Thyroid gland (tissue), 4 donors: ENCODE results near the gene WDR89. TPM values are rescaled to one million over a fixed set of nuclear protein-coding genes. Genes with fewer than 3 reads are reported as not detected.

ENCODE experiments used
- DNase-seq, 2 donors: peaks; one replicate each; pipeline ENCODE4 v3.0.0-alpha.2; 2019
- H3K27ac ChIP-seq, 3 donors: fragments of 200-600 bp; sonication (generic); 1 replicate in 2 of 3; 2 replicates in 1 of 3; pipeline ENCODE4 v1.5.1; 2016 to 2019; ENCODE audit warnings: mild to moderate bottlenecking in 1 of 3, moderate library complexity in 1 of 3
- H3K27me3 ChIP-seq: fragments of 200-600 bp; sonication (generic); one replicate; pipeline ENCODE4 v1.5.1; 2019
- H3K36me3 ChIP-seq, 2 donors: fragments of 200-600 bp; sonication (generic); one replicate each; pipeline ENCODE4 v1.5.1; 2016 to 2019
- H3K4me1 ChIP-seq, 2 donors: fragments of 200-600 bp; sonication (generic); one replicate each; pipeline ENCODE4 v1.5.1; 2017 to 2019
- H3K4me3 ChIP-seq, 3 donors: fragments of 200-600 bp; sonication (generic); replicated peaks in 1 of 3; 1 replicate in 2 of 3; 2 replicates in 1 of 3; pipeline ENCODE4 v1.5.1; 2016; ENCODE audit warnings: mild to moderate bottlenecking in 1 of 3
- H3K9me3 ChIP-seq: fragments of 200-600 bp; sonication (generic); one replicate; pipeline ENCODE4 v1.5.1; 2017
- CTCF ChIP-seq, 6 experiments: fragments of 200-600 bp in 3 of 6; fragments of 450-650 bp in 3 of 6; sonication (generic) in 3 of 6; IDR thresholded peaks; one replicate each; pipeline ENCODE4 v1.5.1; 2016 to 2019; ENCODE audit warnings: antibody characterized with exemption in 6 of 6, mild to moderate bottlenecking in 2 of 6, inconsistent platforms in 1 of 6, moderate library complexity in 1 of 6
- POLR2A ChIP-seq, 2 donors: fragments of 450-650 bp; IDR thresholded peaks; one replicate each; pipeline ENCODE4 v1.6.1; 2017; ENCODE audit warnings: antibody characterized with exemption in 2 of 2, mild to moderate bottlenecking in 2 of 2, moderate library complexity in 1 of 2
- WGBS, 2 donors: methylation state at CpG; one replicate each; pipeline ENCODE4 v1.1.5; 2017; 5-methylcytosine and 5-hydroxymethylcytosine counted together
- intact Hi-C: fragments of 100-400 bp; cut with DNase I; formaldehyde crosslinking; loops from one replicate; pipeline ENCODE4 v1.15.1; 2023
- total RNA-seq, 4 donors: library from RNA; depleted of rRNA; stranded (reverse); fragments of >200 nt; gene quantifications; one replicate each; pipeline ENCODE4 v1.2.3, GENCODE V29; 2016

WDR89 gene
- total RNA-seq, 4 donors from 2014 or later = 9.4 to 15.0 (median 13.5) TPM

- Histone ChIP-seq H3K4me3 (no peak overlapping the region), H3K27ac (no peak overlapping the region), H3K9me3 (no peaks in the 10 kb centered on the region), H3K4me1 (no peaks in the 10 kb centered on the region), H3K36me3 (no peaks in the 10 kb centered on the region), H3K27me3 (no peaks in the 10 kb centered on the region)
- TF ChIP-seq CTCF (IDR thresholded peaks at IDR 0.05) = no peak
- no peak for TF ChIP-seq POLR2A (IDR thresholded peaks at IDR 0.05)
- 94% methylated on average over 9 of the region's 9 CpGs for WGBS, 2 donors
- intact Hi-C loops = no loop called here
- DNase-seq = no peak
These were observed 41.3 kb upstream of the WDR89 start for GRCh38 chr14:63682727-63683593.

GRCh38 chr14:63678536-63678935 is 36.9 kb upstream of the WDR89 start:
- TF ChIP-seq CTCF (IDR thresholded peaks at IDR 0.05) (no peak), POLR2A (IDR thresholded peaks at IDR 0.05) (no peak)
- DNase-seq = no peak

GRCh38 chr14:63677891-63678379 is 36.3 kb upstream of the WDR89 start:
- intact Hi-C loops = no loop called here
- Histone ChIP-seq H3K27ac (no peak overlapping the region), H3K36me3 (no peaks in the 10 kb centered on the region), H3K4me3 (no peak overlapping the region), H3K9me3 (no peaks in the 10 kb centered on the region), H3K27me3 (no peaks in the 10 kb centered on the region), H3K4me1 (no peaks in the 10 kb centered on the region)
- 89 to 91% methylated on average over 3 of the region's 3 CpGs for WGBS, 2 donors
- DNase-seq = no peak
- TF ChIP-seq CTCF (IDR thresholded peaks at IDR 0.05) (no peak), POLR2A (IDR thresholded peaks at IDR 0.05) (no peak)

More at GRCh38 chr14:63678536-63678935, 36.9 kb upstream of the WDR89 start:
- intact Hi-C loops = no loop called here
- 97 to 100% methylated on average over 1 of the region's 1 CpG for WGBS, 2 donors
- Histone ChIP-seq H3K4me3 (no peak overlapping the region), H3K36me3 (no peaks in the 10 kb centered on the region), H3K27me3 (no peaks in the 10 kb centered on the region), H3K4me1 (no peaks in the 10 kb centered on the region), H3K27ac (no peak overlapping the region), H3K9me3 (no peaks in the 10 kb centered on the region)

- intact Hi-C loops = no loop called here
- H3K4me1 ChIP-seq = peaks cover 0 to 3% of the 10 kb centered on the region in 2 donors
- H3K4me3 ChIP-seq = no peak overlapping the region
- TF ChIP-seq CTCF (IDR thresholded peaks at IDR 0.05) = no peak
- no peak for TF ChIP-seq POLR2A (IDR thresholded peaks at IDR 0.05)
- H3K27me3 ChIP-seq = no peaks in the 10 kb centered on the region
- H3K27ac ChIP-seq = no peak overlapping the region
- no peaks in the 10 kb centered on the region for H3K9me3 ChIP-seq
- H3K36me3 ChIP-seq = no peaks in the 10 kb centered on the region
- WGBS, 2 donors = 97 to 98% methylated on average over 3 of the region's 3 CpGs
- no peak for DNase-seq
These were observed 34.9 kb upstream of the WDR89 start for GRCh38 chr14:63676615-63677014.

- no peak for DNase-seq
- WGBS, 2 donors = 77% methylated on average over 7 of the region's 7 CpGs
- H3K9me3 ChIP-seq = no peaks in the 10 kb centered on the region
- no peaks in the 10 kb centered on the region for H3K36me3 ChIP-seq
- no peak overlapping the region for H3K27ac ChIP-seq
- TF ChIP-seq CTCF (IDR thresholded peaks at IDR 0.05) = no peak
- no peak for TF ChIP-seq POLR2A (IDR thresholded peaks at IDR 0.05)
- no peaks in the 10 kb centered on the region for H3K27me3 ChIP-seq
- intact Hi-C loops = no loop called here
- H3K4me1 ChIP-seq = peaks cover 0 to 3% of the 10 kb centered on the region in 2 donors
- no peak overlapping the region for H3K4me3 ChIP-seq
These were observed 32.3 kb upstream of the WDR89 start for GRCh38 chr14:63673886-63674497.
